SIG-M5 treated with dmso at 0.1 percent for 504 hours (cell line): Measurements from ENCODE around the gene NBEAL2.

Source experiments
- DNase-seq: peaks from one replicate; lab custom pipeline; 2025; ENCODE audit not compliant: unreplicated experiment; lab: John Stamatoyannopoulos, UW

Gene NBEAL2

GRCh38 chr3:47000198-47000815 is 20.8 kb downstream of the NBEAL2 start:
- DNase-seq, result no peak

DNA sequence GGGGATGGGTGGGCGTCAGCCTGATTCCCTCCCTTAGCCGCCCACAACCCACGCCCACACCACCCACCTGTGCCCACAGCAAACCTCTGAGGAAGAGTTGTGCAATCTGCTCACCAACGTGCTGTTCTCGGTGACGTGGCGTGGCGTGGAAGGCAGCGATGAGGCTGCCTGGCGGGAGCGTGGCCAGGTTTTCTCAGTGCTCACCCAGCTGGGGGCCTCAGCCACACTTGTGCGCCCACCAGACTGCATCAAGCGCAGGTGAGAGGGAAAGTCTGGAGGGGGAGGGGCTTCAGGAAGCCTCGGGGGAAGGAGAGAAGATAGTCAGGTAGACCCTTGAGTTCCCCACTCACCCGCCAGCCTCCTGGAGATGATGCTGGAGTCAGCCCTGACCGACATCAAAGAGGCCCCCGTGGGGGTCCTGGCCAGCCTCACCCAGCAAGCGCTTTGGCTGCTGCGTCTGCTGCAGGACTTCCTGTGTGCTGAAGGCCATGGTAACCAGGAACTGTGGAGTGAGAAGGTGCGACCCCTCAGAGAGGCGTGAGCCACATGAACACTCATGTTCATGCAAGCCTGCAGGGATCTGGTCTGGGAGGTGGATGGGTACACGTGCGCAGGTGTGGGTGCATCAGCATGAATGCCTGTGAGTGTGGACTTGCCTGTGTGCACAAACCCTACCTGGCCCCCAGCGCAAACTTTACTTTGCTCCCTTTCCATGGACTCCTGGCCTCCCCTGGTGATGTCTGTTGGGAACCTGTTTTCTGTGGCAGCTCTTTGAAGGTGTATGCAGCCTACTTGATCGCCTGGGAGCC is 21.7 kb downstream of the NBEAL2 start:
- DNase-seq, result no peak

DNA sequence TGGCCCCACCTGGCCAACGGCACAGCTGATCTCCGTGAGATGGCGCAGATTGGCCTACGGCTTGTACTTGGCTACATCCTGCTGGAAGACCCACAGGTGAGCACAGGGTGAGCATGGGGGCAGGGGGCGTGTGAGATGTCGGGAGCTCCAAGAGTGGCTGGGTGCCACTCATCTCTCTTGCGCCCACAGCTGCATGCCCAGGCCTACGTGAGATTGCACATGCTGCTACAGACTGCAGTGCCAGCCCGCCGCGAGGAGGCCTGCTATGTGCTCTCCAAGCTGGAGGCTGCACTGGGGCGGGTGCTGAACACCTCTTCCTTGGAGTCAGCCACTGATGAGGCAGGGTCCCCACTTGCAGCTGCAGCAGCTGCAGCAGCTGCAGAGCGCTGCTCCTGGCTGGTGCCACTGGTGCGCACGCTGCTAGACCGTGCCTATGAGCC is 22.3 kb downstream of the NBEAL2 start:
- no peak for DNase-seq

DNA sequence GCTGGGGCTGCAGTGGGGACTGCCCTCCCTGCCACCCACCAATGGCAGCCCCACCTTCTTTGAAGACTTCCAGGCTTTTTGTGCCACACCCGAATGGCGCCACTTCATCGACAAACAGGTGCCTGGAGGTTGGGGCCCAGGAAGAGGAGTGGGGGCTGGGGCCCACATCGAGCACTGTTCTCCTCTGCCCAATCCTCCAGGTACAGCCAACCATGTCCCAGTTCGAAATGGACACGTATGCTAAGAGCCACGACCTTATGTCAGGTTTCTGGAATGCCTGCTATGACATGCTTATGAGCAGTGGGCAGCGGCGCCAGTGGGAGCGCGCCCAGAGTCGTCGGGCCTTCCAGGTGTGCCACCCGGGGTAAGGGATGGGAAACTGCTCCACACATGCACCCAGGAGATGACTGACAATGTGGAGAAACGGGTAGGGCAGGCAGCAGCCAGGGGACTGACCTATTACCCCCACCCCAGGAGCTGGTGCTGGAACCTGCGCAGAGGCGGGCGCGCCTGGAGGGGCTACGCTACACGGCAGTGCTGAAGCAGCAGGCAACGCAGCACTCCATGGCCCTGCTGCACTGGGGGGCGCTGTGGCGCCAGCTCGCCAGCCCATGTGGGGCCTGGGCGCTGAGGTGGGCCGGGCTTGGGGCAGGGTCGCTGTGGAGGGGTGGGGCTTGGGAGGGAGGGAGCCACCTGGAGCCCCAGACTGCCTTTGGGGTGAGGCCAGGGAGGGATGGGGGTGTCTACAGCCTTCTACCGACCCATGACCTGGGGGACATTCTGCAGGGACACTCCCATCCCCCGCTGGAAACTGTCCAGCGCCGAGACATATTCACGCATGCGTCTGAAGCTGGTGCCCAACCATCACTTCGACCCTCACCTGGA is 22.9 kb downstream of the NBEAL2 start:
- no peak for DNase-seq

GRCh38 chr3:47003056-47003410 is 23.6 kb downstream of the NBEAL2 start:
- no peak for DNase-seq

GRCh38 chr3:47003461-47004368 is 24.2 kb downstream of the NBEAL2 start:
- no peak for DNase-seq

GRCh38 chr3:47004369-47005211 is 25.1 kb downstream of the NBEAL2 start:
- no peak for DNase-seq

GRCh38 chr3:47005212-47006144 is 26.0 kb downstream of the NBEAL2 start:
- no peak for DNase-seq

DNA sequence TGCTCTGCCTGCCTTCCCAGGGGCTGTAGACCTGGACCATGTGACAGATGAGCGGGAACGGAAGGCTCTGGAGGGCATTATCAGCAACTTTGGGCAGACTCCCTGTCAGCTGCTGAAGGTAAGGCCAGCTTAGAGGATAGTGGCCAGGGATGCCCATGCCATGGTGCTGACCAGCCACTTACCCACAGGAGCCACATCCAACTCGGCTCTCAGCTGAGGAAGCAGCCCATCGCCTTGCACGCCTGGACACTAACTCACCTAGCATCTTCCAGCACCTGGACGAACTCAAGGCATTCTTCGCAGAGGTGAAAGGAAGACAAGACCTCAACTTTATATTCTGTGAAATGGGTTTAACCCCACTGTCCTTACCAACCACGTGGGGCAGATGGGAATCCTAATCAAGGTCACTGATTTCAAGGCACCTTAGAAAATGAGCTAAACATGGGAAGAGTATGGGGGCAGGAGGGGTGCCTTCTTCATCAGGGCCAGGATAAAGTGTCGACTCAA is 26.7 kb downstream of the NBEAL2 start:
- no peak for DNase-seq

DNA sequence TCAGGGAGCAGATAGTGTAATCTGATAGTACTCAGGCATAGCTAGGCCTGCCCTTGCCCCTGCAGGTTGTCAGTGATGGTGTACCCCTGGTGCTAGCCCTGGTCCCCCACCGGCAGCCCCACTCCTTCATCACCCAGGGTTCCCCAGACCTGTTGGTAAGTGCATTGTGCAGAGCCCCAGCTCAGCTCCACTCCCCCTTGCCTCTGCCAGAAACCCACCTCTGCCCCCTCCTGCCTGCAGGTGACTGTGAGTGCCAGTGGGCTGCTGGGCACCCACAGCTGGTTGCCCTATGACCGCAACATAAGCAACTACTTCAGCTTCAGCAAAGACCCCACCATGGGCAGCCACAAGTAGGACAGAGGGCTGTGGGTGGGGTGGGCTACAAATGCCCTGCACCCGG is 27.5 kb downstream of the NBEAL2 start:
- DNase-seq, result no peak

DNA sequence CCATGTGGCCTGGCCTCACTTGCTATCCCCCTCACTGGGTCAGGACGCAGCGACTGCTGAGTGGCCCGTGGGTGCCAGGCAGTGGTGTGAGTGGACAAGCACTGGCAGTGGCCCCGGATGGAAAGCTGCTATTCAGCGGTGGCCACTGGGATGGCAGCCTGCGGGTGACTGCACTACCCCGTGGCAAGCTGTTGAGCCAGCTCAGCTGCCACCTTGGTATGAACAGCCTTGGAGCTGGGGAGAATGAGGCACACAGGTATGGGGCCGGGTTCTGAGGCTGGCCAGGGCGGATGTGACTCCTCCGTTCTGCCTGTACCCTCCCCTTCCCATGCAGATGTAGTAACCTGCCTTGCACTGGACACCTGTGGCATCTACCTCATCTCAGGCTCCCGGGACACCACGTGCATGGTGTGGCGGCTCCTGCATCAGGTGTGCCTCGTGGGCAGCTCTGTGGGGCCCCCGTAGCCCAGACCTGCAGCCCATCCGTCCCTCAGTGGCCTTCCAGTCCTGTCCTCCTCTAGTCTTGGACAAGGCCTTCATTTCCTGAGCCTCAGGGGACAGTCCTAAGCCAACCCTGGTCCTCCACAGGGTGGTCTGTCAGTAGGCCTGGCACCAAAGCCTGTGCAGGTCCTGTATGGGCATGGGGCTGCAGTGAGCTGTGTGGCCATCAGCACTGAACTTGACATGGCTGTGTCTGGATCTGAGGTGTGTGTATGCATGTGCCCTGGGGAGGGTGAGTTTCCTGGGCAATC is 28.2 kb downstream of the NBEAL2 start:
- DNase-seq, result no peak

DNA sequence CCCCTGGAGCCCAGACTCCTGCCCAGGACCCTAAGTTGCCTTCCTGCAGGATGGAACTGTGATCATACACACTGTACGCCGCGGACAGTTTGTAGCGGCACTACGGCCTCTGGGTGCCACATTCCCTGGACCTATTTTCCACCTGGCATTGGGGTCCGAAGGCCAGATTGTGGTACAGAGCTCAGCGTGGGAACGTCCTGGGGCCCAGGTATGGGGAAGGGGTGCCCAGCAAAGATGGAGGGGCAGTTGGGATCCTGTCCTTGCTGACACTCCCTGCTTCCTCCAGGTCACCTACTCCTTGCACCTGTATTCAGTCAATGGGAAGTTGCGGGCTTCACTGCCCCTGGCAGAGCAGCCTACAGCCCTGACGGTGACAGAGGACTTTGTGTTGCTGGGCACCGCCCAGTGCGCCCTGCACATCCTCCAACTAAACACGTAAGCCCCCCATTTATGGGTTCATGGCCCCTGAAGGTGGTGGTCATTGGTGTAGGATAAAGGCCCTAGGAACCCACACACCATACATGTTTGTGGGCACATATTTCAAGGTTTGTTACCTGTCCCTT is 28.8 kb downstream of the NBEAL2 start:
- DNase-seq, result no peak

GRCh38 chr3:47008851-47009224 is 29.4 kb downstream of the NBEAL2 start:
- DNase-seq, result no peak

GRCh38 chr3:47009225-47010110 is 30.0 kb downstream of the NBEAL2 start:
- DNase-seq, result no peak

GRCh38 chr3:47010111-47010712 is 30.7 kb downstream of the NBEAL2 start:
- no peak for DNase-seq

GRCh38 chr3:47010910-47011309 is 31.4 kb downstream of the NBEAL2 start:
- no peak for DNase-seq
